ENCODE data around the gene ASB7. TPM values are rescaled to one million over a fixed set of nuclear protein-coding genes. Genes with fewer than 3 reads are reported as not detected.

The ASB7 gene
- total RNA-seq, 1 experiment from 2014 or later = 14.4 TPM

GRCh38 chr15:100663086-100663914 is 60.9 kb downstream of the ASB7 start:
- Mint-ChIP-seq H3K4me1 (ENCODE audit: low read depth, unreplicated experiment) (no peaks in the 10 kb centered on the region), H3K27me3 (ENCODE audit: insufficient read depth, unreplicated experiment) (no peaks in the 10 kb centered on the region), H3K9me3 (ENCODE audit: unreplicated experiment) (no peaks in the 10 kb centered on the region), H3K27ac (ENCODE audit: unreplicated experiment) (no peak overlapping the region), H3K4me3 (ENCODE audit: unreplicated experiment) (no peak overlapping the region), H3K36me3 (ENCODE audit: insufficient read depth, unreplicated experiment) (no peaks in the 10 kb centered on the region)
- peak; percentile 23 to 47 for TF ChIP-seq CTCF (IDR thresholded peaks at IDR 0.05; ENCODE audit: insufficient read depth in 1 of 2, low read depth in 1 of 2, low read length in 1 of 2, severe bottlenecking in 1 of 2, unreplicated experiment in 1 of 2)
- BruUV-seq (replicated peaks) = no TSS peak
- ChIA-PET POLR2A (no interaction called here), CTCF (interaction anchor here (0.5 to 0.8 kb wide), 2 partner anchors 187 to 209 kb away, joined by 3 to 4 read pairs; no protein-coding TSS in a partner anchor)
- Histone ChIP-seq H3K36me3 (ENCODE audit: control insufficient read depth, insufficient read depth, low read length) (no peaks in the 10 kb centered on the region), H3K9me3 (no peaks in the 10 kb centered on the region), H3K27me3 (replicated peaks; ENCODE audit: control insufficient read depth, insufficient read depth, low read length) (no peaks in the 10 kb centered on the region), H3K4me1 (no peaks in the 10 kb centered on the region), H3K4me3 (ENCODE audit: low read depth, low read length) (no peak overlapping the region)
- intact Hi-C loops (cut with micrococcal nuclease; ENCODE audit: unreplicated experiment) = loop anchor here (2.0 kb wide), 1 partner anchor 210 kb away; no protein-coding TSS in a partner anchor
- DNase-seq = peak in 1 of 2 experiments; percentile 25

GRCh38 chr15:100663915-100664281 is 61.5 kb downstream of the ASB7 start:
- Mint-ChIP-seq H3K36me3 (ENCODE audit: insufficient read depth, unreplicated experiment) (no peaks in the 10 kb centered on the region), H3K4me3 (ENCODE audit: unreplicated experiment) (no peak overlapping the region), H3K9me3 (ENCODE audit: unreplicated experiment) (no peaks in the 10 kb centered on the region), H3K27ac (ENCODE audit: unreplicated experiment) (no peak overlapping the region), H3K27me3 (ENCODE audit: insufficient read depth, unreplicated experiment) (no peaks in the 10 kb centered on the region), H3K4me1 (ENCODE audit: low read depth, unreplicated experiment) (no peaks in the 10 kb centered on the region)
- no peak for TF ChIP-seq CTCF (IDR thresholded peaks at IDR 0.05; ENCODE audit: insufficient read depth in 1 of 2, low read depth in 1 of 2, low read length in 1 of 2, severe bottlenecking in 1 of 2, unreplicated experiment in 1 of 2)
- DNase-seq = no peak
- ChIA-PET CTCF (interaction anchor here (0.8 kb wide), 1 partner anchor 209 kb away, joined by 3 read pairs; no protein-coding TSS in a partner anchor), POLR2A (no interaction called here)
- H3K9me3 ChIP-seq = no peaks in the 10 kb centered on the region
- H3K4me1 ChIP-seq = no peaks in the 10 kb centered on the region
- no peaks in the 10 kb centered on the region for H3K36me3 ChIP-seq (ENCODE audit: control insufficient read depth, insufficient read depth, low read length)
- no peaks in the 10 kb centered on the region for H3K27me3 ChIP-seq (replicated peaks; ENCODE audit: control insufficient read depth, insufficient read depth, low read length)
- intact Hi-C loops (cut with micrococcal nuclease; ENCODE audit: unreplicated experiment) = loop anchor here (2.0 kb wide), 1 partner anchor 209 kb away; no protein-coding TSS in a partner anchor
- H3K4me3 ChIP-seq (ENCODE audit: low read depth, low read length) = no peak overlapping the region
- no TSS peak for BruUV-seq (replicated peaks)

GRCh38 chr15:100665570-100665969 is 63.2 kb downstream of the ASB7 start:
- intact Hi-C loops (cut with micrococcal nuclease; ENCODE audit: unreplicated experiment) = no loop called here

More at GRCh38 chr15:100665570-100665969, 63.2 kb downstream of the ASB7 start:
- POLR2A ChIA-PET = no interaction called here
- BruUV-seq (replicated peaks) = no TSS peak
- Histone ChIP-seq H3K4me3 (ENCODE audit: low read depth, low read length) (no peak overlapping the region), H3K27me3 (replicated peaks; ENCODE audit: control insufficient read depth, insufficient read depth, low read length) (no peaks in the 10 kb centered on the region), H3K9me3 (no peaks in the 10 kb centered on the region), H3K36me3 (ENCODE audit: control insufficient read depth, insufficient read depth, low read length) (no peaks in the 10 kb centered on the region), H3K4me1 (no peaks in the 10 kb centered on the region)
- no peak for TF ChIP-seq CTCF (IDR thresholded peaks at IDR 0.05; ENCODE audit: insufficient read depth in 1 of 2, low read depth in 1 of 2, low read length in 1 of 2, severe bottlenecking in 1 of 2, unreplicated experiment in 1 of 2)
- no peak for DNase-seq
- Mint-ChIP-seq H3K4me1 (ENCODE audit: low read depth, unreplicated experiment) (no peaks in the 10 kb centered on the region), H3K4me3 (ENCODE audit: unreplicated experiment) (no peak overlapping the region), H3K9me3 (ENCODE audit: unreplicated experiment) (no peaks in the 10 kb centered on the region), H3K27me3 (ENCODE audit: insufficient read depth, unreplicated experiment) (no peaks in the 10 kb centered on the region), H3K27ac (ENCODE audit: unreplicated experiment) (no peak overlapping the region), H3K36me3 (ENCODE audit: insufficient read depth, unreplicated experiment) (no peaks in the 10 kb centered on the region)
- CTCF ChIA-PET = no interaction called here

Measured in Caco-2 (cell line).